A673 (cell line): Measurements from ENCODE around the gene NOD1.

Experiments
- EZH2 ChIP-seq: fragments of 200-600 bp; sonication (generic); IDR thresholded peaks from 2 replicates; pipeline ENCODE4 v1.6.1; 2017; ENCODE audit warnings: borderline replicate concordance, low read depth, mild to moderate bottlenecking, mixed read lengths, antibody characterized with exemption, low read length; ENCODE audit not compliant: poor library complexity, severe bottlenecking
- TF ChIP-seq, protein P1 (sequence below): fragments of 300-800, 200-600 bp; sonication (generic); conservative IDR thresholded peaks from 2 replicates; pipeline ENCODE4 v1.5.1; 2017; ENCODE audit warnings: low read depth, mild to moderate bottlenecking, antibody characterized with exemption, low read length, moderate library complexity, mixed read lengths

DNA sequence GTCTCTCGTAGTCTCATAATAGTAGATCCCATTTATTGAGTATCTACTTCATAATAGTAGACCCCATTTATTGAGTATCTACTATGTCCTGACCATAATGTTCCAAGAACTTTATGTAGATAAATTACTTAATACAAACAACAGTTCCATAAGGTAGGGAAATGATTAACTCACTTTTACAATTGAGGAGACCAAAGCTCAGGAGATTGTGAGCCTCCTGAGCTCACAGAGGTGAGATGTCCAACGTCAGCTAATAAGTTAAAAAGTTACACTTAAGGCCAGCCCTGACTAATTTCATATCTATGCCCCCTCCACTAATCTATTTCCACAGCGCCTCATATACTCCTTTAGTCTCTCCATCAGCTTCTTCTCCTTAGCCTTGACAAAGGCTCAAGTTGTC lies 43.6 kb upstream of the NOD1 start:
- TF ChIP-seq, protein P1, sequence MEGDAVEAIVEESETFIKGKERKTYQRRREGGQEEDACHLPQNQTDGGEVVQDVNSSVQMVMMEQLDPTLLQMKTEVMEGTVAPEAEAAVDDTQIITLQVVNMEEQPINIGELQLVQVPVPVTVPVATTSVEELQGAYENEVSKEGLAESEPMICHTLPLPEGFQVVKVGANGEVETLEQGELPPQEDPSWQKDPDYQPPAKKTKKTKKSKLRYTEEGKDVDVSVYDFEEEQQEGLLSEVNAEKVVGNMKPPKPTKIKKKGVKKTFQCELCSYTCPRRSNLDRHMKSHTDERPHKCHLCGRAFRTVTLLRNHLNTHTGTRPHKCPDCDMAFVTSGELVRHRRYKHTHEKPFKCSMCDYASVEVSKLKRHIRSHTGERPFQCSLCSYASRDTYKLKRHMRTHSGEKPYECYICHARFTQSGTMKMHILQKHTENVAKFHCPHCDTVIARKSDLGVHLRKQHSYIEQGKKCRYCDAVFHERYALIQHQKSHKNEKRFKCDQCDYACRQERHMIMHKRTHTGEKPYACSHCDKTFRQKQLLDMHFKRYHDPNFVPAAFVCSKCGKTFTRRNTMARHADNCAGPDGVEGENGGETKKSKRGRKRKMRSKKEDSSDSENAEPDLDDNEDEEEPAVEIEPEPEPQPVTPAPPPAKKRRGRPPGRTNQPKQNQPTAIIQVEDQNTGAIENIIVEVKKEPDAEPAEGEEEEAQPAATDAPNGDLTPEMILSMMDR: no peak
- TF ChIP-seq EZH2: no peak
